Stimulated activated CD8-positive, alpha-beta memory T cell treated with anti-CD3 and anti-CD28 coated beads, Interleukin-12 subunit alpha, Interleukin-12 subunit beta, amount 100 ng/mL, for 24 hours (primary cell): ENCODE data around the gene FUT3.

Experiments
- DNase-seq: peaks from one replicate; pipeline ENCODE4 v3.0.0-alpha.2; 2020; ENCODE audit errors: extremely low read depth

The FUT3 gene

GRCh38 chr19:5801796-5802619 lies 49.2 kb downstream of the FUT3 start:
- no peak for DNase-seq

GRCh38 chr19:5800361-5801270 lies 50.6 kb downstream of the FUT3 start:
- DNase-seq, result no peak

GRCh38 chr19:5799247-5800241 lies 51.7 kb downstream of the FUT3 start:
- DNase-seq, result no peak

GRCh38 chr19:5798244-5798643 lies 53.0 kb downstream of the FUT3 start:
- no peak for DNase-seq

- DNase-seq, result no peak
These were observed 55.8 kb downstream of the FUT3 start for GRCh38 chr19:5795382-5795919.

GRCh38 chr19:5793188-5793587 lies 58.1 kb downstream of the FUT3 start:
- DNase-seq, result no peak
